ENCODE data around the gene DNAH11. TPM values are rescaled to one million over a fixed set of nuclear protein-coding genes. Genes with fewer than 3 reads are reported as not detected.

Gene DNAH11
- total RNA-seq, 1 experiment from 2014 or later = 0.54 TPM

GRCh38 chr7:21508538-21508937, 34.3 kb upstream of the DNAH11 start:
- Histone ChIP-seq H3K27ac (ENCODE audit: low read depth, low read length, poor library complexity, severe bottlenecking) (no peak overlapping the region), H3K36me3 (ENCODE audit: insufficient read depth, low read length, poor library complexity, severe bottlenecking) (no peaks in the 10 kb centered on the region), H3K4me3 (ENCODE audit: low read depth, low read length, poor library complexity, severe bottlenecking) (no peak overlapping the region), H3K9me3 (ENCODE audit: low read depth, low read length, poor library complexity, severe bottlenecking) (no peaks in the 10 kb centered on the region), H3K4me1 (ENCODE audit: insufficient read depth, low read length, poor library complexity, severe bottlenecking) (no peaks in the 10 kb centered on the region), H3K27me3 (replicated peaks; ENCODE audit: insufficient read depth, low read depth, low read length, poor library complexity) (no peaks in the 10 kb centered on the region)
- no TSS peak for BruUV-seq (replicated peaks)
- ChIA-PET POLR2A (ENCODE audit: low non-redundant PET) (no interaction called here), CTCF (no interaction called here)
- DNase-seq (ENCODE audit: low spot score) = no peak
- TF ChIP-seq, protein P1, sequence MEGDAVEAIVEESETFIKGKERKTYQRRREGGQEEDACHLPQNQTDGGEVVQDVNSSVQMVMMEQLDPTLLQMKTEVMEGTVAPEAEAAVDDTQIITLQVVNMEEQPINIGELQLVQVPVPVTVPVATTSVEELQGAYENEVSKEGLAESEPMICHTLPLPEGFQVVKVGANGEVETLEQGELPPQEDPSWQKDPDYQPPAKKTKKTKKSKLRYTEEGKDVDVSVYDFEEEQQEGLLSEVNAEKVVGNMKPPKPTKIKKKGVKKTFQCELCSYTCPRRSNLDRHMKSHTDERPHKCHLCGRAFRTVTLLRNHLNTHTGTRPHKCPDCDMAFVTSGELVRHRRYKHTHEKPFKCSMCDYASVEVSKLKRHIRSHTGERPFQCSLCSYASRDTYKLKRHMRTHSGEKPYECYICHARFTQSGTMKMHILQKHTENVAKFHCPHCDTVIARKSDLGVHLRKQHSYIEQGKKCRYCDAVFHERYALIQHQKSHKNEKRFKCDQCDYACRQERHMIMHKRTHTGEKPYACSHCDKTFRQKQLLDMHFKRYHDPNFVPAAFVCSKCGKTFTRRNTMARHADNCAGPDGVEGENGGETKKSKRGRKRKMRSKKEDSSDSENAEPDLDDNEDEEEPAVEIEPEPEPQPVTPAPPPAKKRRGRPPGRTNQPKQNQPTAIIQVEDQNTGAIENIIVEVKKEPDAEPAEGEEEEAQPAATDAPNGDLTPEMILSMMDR (conservative IDR thresholded peaks at IDR 0.05; ENCODE audit: low read depth, low read length) = no peak
- no peak for TF ChIP-seq EZH2 (IDR thresholded peaks at IDR 0.05; ENCODE audit: borderline replicate concordance, low read depth, low read length, poor library complexity, severe bottlenecking)
- intact Hi-C loops (cut with micrococcal nuclease; ENCODE audit: unreplicated experiment) = loop anchor here (5.0 kb wide), 1 partner anchor 731 kb away; no protein-coding TSS in a partner anchor

GRCh38 chr7:21514062-21514461, 28.8 kb upstream of the DNAH11 start:
- intact Hi-C loops (cut with micrococcal nuclease; ENCODE audit: unreplicated experiment) = no loop called here
- DNase-seq (ENCODE audit: low spot score) = no peak
- Histone ChIP-seq H3K4me3 (ENCODE audit: low read depth, low read length, poor library complexity, severe bottlenecking) (no peak overlapping the region), H3K27ac (ENCODE audit: low read depth, low read length, poor library complexity, severe bottlenecking) (no peak overlapping the region), H3K27me3 (replicated peaks; ENCODE audit: insufficient read depth, low read depth, low read length, poor library complexity) (no peaks in the 10 kb centered on the region), H3K4me1 (ENCODE audit: insufficient read depth, low read length, poor library complexity, severe bottlenecking) (no peaks in the 10 kb centered on the region), H3K36me3 (ENCODE audit: insufficient read depth, low read length, poor library complexity, severe bottlenecking) (no peaks in the 10 kb centered on the region), H3K9me3 (ENCODE audit: low read depth, low read length, poor library complexity, severe bottlenecking) (no peaks in the 10 kb centered on the region)
- ChIA-PET CTCF (no interaction called here), POLR2A (ENCODE audit: low non-redundant PET) (no interaction called here)
- BruUV-seq (replicated peaks) = no TSS peak
- TF ChIP-seq, protein P1 (conservative IDR thresholded peaks at IDR 0.05; ENCODE audit: low read depth, low read length) = no peak
- TF ChIP-seq EZH2 (IDR thresholded peaks at IDR 0.05; ENCODE audit: borderline replicate concordance, low read depth, low read length, poor library complexity, severe bottlenecking) = no peak

DNA sequence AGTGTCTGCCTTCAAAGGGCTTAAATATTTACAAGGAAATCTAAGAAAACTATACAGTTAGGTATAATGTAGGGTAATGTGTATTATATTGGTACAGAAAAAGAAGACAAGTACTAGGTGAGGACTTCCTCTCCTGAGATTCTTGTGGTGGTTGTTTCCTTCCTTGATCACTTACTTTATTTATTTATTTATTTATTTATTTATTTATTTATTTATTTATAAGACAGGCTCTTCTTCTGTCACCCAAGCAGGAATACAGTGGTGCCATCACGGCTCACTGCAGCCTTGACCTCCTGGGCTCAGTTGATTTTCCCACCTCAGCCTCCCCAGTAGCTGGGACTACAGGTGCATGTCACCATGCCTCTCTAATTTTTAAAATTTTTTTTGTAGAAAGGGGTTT, 18.2 kb upstream of the DNAH11 start:
- no TSS peak for BruUV-seq (replicated peaks)

More for the DNA sequence above, 18.2 kb upstream of the DNAH11 start:
- ChIA-PET CTCF (no interaction called here), POLR2A (ENCODE audit: low non-redundant PET) (no interaction called here)
- TF ChIP-seq EZH2 (IDR thresholded peaks at IDR 0.05; ENCODE audit: borderline replicate concordance, low read depth, low read length, poor library complexity, severe bottlenecking) = no peak
- TF ChIP-seq, protein P1 (conservative IDR thresholded peaks at IDR 0.05; ENCODE audit: low read depth, low read length) = no peak
- Histone ChIP-seq H3K27ac (ENCODE audit: low read depth, low read length, poor library complexity, severe bottlenecking) (no peak overlapping the region), H3K4me1 (ENCODE audit: insufficient read depth, low read length, poor library complexity, severe bottlenecking) (no peaks in the 10 kb centered on the region), H3K36me3 (ENCODE audit: insufficient read depth, low read length, poor library complexity, severe bottlenecking) (no peaks in the 10 kb centered on the region), H3K27me3 (replicated peaks; ENCODE audit: insufficient read depth, low read depth, low read length, poor library complexity) (peaks cover 3% of the 10 kb centered on the region), H3K9me3 (ENCODE audit: low read depth, low read length, poor library complexity, severe bottlenecking) (no peaks in the 10 kb centered on the region), H3K4me3 (ENCODE audit: low read depth, low read length, poor library complexity, severe bottlenecking) (no peak overlapping the region)
- DNase-seq (ENCODE audit: low spot score) = no peak
- intact Hi-C loops (cut with micrococcal nuclease; ENCODE audit: unreplicated experiment) = loop anchor here (5.0 kb wide), 1 partner anchor 478 kb away; no protein-coding TSS in a partner anchor
